Neural cell (in vitro differentiated cells): Measurements from ENCODE around the gene ZNF808.

Source experiments
- POLR2AphosphoS5 ChIP-seq: IDR thresholded peaks from 2 replicates; pipeline ENCODE4 v1.6.1; 2012
- SMC3 ChIP-seq: fragments of 450-650 bp; conservative IDR thresholded peaks from 2 replicates; pipeline ENCODE4 v1.6.1; 2014; ENCODE audit warnings: antibody characterized with exemption, mild to moderate bottlenecking, moderate library complexity; ENCODE audit not compliant: poor library complexity
- TF ChIP-seq, protein P1 (sequence below): fragments of 450-650 bp; IDR thresholded peaks from 2 replicates; pipeline ENCODE4 v1.5.1; 2014; ENCODE audit warnings: antibody characterized with exemption, mild to moderate bottlenecking, moderate library complexity; ENCODE audit not compliant: poor library complexity, severe bottlenecking
- TF ChIP-seq, protein P2 (sequence below): IDR thresholded peaks from 2 replicates; pipeline ENCODE4 v1.6.1; 2012; ENCODE audit warnings: borderline replicate concordance

- TF ChIP-seq, protein P1, sequence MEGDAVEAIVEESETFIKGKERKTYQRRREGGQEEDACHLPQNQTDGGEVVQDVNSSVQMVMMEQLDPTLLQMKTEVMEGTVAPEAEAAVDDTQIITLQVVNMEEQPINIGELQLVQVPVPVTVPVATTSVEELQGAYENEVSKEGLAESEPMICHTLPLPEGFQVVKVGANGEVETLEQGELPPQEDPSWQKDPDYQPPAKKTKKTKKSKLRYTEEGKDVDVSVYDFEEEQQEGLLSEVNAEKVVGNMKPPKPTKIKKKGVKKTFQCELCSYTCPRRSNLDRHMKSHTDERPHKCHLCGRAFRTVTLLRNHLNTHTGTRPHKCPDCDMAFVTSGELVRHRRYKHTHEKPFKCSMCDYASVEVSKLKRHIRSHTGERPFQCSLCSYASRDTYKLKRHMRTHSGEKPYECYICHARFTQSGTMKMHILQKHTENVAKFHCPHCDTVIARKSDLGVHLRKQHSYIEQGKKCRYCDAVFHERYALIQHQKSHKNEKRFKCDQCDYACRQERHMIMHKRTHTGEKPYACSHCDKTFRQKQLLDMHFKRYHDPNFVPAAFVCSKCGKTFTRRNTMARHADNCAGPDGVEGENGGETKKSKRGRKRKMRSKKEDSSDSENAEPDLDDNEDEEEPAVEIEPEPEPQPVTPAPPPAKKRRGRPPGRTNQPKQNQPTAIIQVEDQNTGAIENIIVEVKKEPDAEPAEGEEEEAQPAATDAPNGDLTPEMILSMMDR = no peak
- no peak for TF ChIP-seq SMC3
- TF ChIP-seq POLR2AphosphoS5 = no peak
- TF ChIP-seq, protein P2, sequence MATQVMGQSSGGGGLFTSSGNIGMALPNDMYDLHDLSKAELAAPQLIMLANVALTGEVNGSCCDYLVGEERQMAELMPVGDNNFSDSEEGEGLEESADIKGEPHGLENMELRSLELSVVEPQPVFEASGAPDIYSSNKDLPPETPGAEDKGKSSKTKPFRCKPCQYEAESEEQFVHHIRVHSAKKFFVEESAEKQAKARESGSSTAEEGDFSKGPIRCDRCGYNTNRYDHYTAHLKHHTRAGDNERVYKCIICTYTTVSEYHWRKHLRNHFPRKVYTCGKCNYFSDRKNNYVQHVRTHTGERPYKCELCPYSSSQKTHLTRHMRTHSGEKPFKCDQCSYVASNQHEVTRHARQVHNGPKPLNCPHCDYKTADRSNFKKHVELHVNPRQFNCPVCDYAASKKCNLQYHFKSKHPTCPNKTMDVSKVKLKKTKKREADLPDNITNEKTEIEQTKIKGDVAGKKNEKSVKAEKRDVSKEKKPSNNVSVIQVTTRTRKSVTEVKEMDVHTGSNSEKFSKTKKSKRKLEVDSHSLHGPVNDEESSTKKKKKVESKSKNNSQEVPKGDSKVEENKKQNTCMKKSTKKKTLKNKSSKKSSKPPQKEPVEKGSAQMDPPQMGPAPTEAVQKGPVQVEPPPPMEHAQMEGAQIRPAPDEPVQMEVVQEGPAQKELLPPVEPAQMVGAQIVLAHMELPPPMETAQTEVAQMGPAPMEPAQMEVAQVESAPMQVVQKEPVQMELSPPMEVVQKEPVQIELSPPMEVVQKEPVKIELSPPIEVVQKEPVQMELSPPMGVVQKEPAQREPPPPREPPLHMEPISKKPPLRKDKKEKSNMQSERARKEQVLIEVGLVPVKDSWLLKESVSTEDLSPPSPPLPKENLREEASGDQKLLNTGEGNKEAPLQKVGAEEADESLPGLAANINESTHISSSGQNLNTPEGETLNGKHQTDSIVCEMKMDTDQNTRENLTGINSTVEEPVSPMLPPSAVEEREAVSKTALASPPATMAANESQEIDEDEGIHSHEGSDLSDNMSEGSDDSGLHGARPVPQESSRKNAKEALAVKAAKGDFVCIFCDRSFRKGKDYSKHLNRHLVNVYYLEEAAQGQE = no peak
Measured at GRCh38 chr19:52603558-52604207, 76.2 kb downstream of the ZNF808 start.
